Panc1 (cell line): ENCODE results near the gene NPHP4. TPM values are rescaled to one million over a fixed set of nuclear protein-coding genes. Genes with fewer than 3 reads are reported as not detected.

Source experiments
- ATAC-seq: fragments of 200-7000 bp; cut with Tn5 transposase; 2 replicates; pipeline ENCODE4 v1.9.1; 2020; ENCODE audit warnings: mild to moderate bottlenecking, moderate library complexity
- BruUV-seq: library from RNA; stranded (reverse); fragments of 400-500 nt; replicated peaks from 2 replicates; lab custom pipeline; 2021; lab: Mats Ljungman, UMichigan
- CTCF ChIA-PET: fragments of 300-600 bp; sonication (Branson Sonifier 250); formaldehyde crosslinking; loops from one replicate; lab custom pipeline; 2022; ENCODE audit warnings: antibody characterized with exemption; lab: Charles Lee
- POLR2A ChIA-PET: fragments of 300-600 bp; sonication (Branson Sonifier 250); formaldehyde crosslinking; loops from one replicate; lab custom pipeline; 2022; ENCODE audit warnings: antibody characterized with exemption; lab: Charles Lee
- DNase-seq: peaks from one replicate; pipeline ENCODE4 v3.0.0-alpha.2; 2010; ENCODE audit warnings: low read depth, low spot score
- H3K27ac ChIP-seq: 2 replicates; pipeline ENCODE4 v1.5.1; 2011; ENCODE audit warnings: mild to moderate bottlenecking, low read length, inconsistent platforms
- H3K27me3 ChIP-seq: fragments of 200-500 bp; sonication (Bioruptor generic); 2 replicates; pipeline ENCODE4 v1.6.0; 2014; ENCODE audit warnings: low read length, inconsistent platforms; ENCODE audit not compliant: control insufficient read depth, insufficient read depth
- H3K36me3 ChIP-seq: fragments of 200-500 bp; sonication (Bioruptor generic); 2 replicates; pipeline ENCODE4 v1.5.1; 2014; ENCODE audit warnings: inconsistent platforms, mild to moderate bottlenecking, low read length, moderate library complexity; ENCODE audit not compliant: control insufficient read depth, insufficient read depth
- H3K4me1 ChIP-seq: 2 replicates; pipeline ENCODE4 v1.5.1; 2011; ENCODE audit warnings: inconsistent platforms, mild to moderate bottlenecking, low read length, moderate library complexity; ENCODE audit not compliant: control insufficient read depth, insufficient read depth
- H3K4me3 ChIP-seq, 2 experiments: 2 replicates each; pipeline ENCODE4 v1.5.1; 2011 to 2012; ENCODE audit warnings: low read depth in 2 of 2, low read length in 2 of 2, mild to moderate bottlenecking in 2 of 2, inconsistent platforms in 1 of 2, moderate library complexity in 1 of 2
- H3K9me3 ChIP-seq: fragments of 200-500 bp; sonication (Bioruptor generic); 2 replicates; pipeline ENCODE4 v1.5.1; 2014; ENCODE audit warnings: low read depth, mild to moderate bottlenecking, inconsistent platforms, low read length, moderate library complexity; ENCODE audit not compliant: control insufficient read depth, insufficient read depth
- POLR2AphosphoS5 ChIP-seq: IDR thresholded peaks from 2 replicates; pipeline ENCODE4 v1.6.1; 2012; ENCODE audit warnings: mild to moderate bottlenecking, low read depth, low read length, moderate library complexity
- SIN3A ChIP-seq: IDR thresholded peaks from 2 replicates; pipeline ENCODE4 v1.6.1; 2012; ENCODE audit warnings: low read depth, mild to moderate bottlenecking, low read length, moderate library complexity, borderline replicate concordance; ENCODE audit not compliant: insufficient read depth
- TCF7L2 ChIP-seq: IDR thresholded peaks from 2 replicates; pipeline ENCODE4 v1.6.1; 2011; ENCODE audit warnings: mild to moderate bottlenecking, low read depth, low read length, inconsistent platforms
- in situ Hi-C: cut with HindIII; loops from 2 replicates; pipeline ENCODE4 v1.10.0; 2016; ENCODE audit warnings: low sequenced_read_pairs, low pct_unique_long_range_greater_than_20kb
- intact Hi-C: fragments of 100-400 bp; cut with micrococcal nuclease; formaldehyde crosslinking; loops from one replicate; pipeline ENCODE4 v1.10.0; 2022; ENCODE audit not compliant: unreplicated experiment
- total RNA-seq: library from RNA; stranded (reverse); gene quantifications from one replicate; pipeline ENCODE4 v1.2.1, GENCODE V29; 2021; ENCODE audit not compliant: unreplicated experiment
- TF ChIP-seq, protein P1 (sequence below): fragments of 450-650 bp; IDR thresholded peaks from 2 replicates; pipeline ENCODE4 v1.5.1; 2017; ENCODE audit warnings: mild to moderate bottlenecking
- TF ChIP-seq, protein P2 (sequence below), 2 experiments: IDR thresholded peaks; 2 replicates each; pipeline ENCODE4 v1.6.1; 2011 to 2012; ENCODE audit warnings: low read depth in 2 of 2, control low read depth in 1 of 2, low read length in 1 of 2, mild to moderate bottlenecking in 1 of 2, moderate library complexity in 1 of 2; ENCODE audit not compliant: insufficient read depth in 1 of 2

Gene NPHP4
- total RNA-seq, 1 experiment from 2014 or later, result 20.1 TPM

DNA sequence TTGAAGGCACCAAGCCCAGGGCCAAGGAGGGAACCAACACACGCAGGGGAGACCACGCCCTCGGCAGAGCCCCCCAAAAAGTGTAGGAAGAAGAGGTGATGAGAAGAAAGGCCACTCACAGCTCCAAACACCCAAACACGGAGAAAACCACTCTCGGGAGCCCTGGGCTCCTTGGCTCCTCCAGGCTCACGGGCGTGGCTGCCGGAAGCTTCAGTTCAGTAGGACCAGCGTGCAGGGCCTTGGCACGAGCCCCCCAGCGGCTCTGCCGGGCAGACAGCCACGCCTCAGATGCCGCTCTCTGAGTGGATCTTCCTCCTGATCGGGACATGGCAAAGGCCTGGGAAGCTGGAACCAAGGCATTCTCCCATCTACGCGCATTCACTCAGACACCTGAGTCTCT, 94.0 kb downstream of the NPHP4 start:
- ChIA-PET POLR2A (interaction anchor here (0.5 kb wide), 1 partner anchor 50 kb away, joined by 4 read pairs; no protein-coding TSS in a partner anchor), CTCF (interaction anchor here (0.6 kb wide), 1 partner anchor 386 kb away, joined by 8 read pairs; no protein-coding TSS in a partner anchor)
- no peak overlapping the region for H3K27ac ChIP-seq
- BruUV-seq, result no TSS peak
- TF ChIP-seq, protein P1, sequence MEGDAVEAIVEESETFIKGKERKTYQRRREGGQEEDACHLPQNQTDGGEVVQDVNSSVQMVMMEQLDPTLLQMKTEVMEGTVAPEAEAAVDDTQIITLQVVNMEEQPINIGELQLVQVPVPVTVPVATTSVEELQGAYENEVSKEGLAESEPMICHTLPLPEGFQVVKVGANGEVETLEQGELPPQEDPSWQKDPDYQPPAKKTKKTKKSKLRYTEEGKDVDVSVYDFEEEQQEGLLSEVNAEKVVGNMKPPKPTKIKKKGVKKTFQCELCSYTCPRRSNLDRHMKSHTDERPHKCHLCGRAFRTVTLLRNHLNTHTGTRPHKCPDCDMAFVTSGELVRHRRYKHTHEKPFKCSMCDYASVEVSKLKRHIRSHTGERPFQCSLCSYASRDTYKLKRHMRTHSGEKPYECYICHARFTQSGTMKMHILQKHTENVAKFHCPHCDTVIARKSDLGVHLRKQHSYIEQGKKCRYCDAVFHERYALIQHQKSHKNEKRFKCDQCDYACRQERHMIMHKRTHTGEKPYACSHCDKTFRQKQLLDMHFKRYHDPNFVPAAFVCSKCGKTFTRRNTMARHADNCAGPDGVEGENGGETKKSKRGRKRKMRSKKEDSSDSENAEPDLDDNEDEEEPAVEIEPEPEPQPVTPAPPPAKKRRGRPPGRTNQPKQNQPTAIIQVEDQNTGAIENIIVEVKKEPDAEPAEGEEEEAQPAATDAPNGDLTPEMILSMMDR, result no peak
- TF ChIP-seq TCF7L2, result no peak
- TF ChIP-seq, protein P2, sequence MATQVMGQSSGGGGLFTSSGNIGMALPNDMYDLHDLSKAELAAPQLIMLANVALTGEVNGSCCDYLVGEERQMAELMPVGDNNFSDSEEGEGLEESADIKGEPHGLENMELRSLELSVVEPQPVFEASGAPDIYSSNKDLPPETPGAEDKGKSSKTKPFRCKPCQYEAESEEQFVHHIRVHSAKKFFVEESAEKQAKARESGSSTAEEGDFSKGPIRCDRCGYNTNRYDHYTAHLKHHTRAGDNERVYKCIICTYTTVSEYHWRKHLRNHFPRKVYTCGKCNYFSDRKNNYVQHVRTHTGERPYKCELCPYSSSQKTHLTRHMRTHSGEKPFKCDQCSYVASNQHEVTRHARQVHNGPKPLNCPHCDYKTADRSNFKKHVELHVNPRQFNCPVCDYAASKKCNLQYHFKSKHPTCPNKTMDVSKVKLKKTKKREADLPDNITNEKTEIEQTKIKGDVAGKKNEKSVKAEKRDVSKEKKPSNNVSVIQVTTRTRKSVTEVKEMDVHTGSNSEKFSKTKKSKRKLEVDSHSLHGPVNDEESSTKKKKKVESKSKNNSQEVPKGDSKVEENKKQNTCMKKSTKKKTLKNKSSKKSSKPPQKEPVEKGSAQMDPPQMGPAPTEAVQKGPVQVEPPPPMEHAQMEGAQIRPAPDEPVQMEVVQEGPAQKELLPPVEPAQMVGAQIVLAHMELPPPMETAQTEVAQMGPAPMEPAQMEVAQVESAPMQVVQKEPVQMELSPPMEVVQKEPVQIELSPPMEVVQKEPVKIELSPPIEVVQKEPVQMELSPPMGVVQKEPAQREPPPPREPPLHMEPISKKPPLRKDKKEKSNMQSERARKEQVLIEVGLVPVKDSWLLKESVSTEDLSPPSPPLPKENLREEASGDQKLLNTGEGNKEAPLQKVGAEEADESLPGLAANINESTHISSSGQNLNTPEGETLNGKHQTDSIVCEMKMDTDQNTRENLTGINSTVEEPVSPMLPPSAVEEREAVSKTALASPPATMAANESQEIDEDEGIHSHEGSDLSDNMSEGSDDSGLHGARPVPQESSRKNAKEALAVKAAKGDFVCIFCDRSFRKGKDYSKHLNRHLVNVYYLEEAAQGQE (IDR thresholded peaks at IDR 0.05; ENCODE audit: insufficient read depth in 1 of 2, low read depth in 2 of 2, low read length in 1 of 2), result no peak
- no peak for TF ChIP-seq SIN3A
- TF ChIP-seq POLR2AphosphoS5, result no peak
- ATAC-seq (no peak), DNase-seq (no peak)
- in situ Hi-C loops (no loop called here), intact Hi-C loops (no loop called here)
- H3K4me3 ChIP-seq, result no peak overlapping the region
- H3K9me3 ChIP-seq, result no peaks in the 10 kb centered on the region
- no peaks in the 10 kb centered on the region for H3K4me1 ChIP-seq
- H3K27me3 ChIP-seq, result no peaks in the 10 kb centered on the region
- no peaks in the 10 kb centered on the region for H3K36me3 ChIP-seq

DNA sequence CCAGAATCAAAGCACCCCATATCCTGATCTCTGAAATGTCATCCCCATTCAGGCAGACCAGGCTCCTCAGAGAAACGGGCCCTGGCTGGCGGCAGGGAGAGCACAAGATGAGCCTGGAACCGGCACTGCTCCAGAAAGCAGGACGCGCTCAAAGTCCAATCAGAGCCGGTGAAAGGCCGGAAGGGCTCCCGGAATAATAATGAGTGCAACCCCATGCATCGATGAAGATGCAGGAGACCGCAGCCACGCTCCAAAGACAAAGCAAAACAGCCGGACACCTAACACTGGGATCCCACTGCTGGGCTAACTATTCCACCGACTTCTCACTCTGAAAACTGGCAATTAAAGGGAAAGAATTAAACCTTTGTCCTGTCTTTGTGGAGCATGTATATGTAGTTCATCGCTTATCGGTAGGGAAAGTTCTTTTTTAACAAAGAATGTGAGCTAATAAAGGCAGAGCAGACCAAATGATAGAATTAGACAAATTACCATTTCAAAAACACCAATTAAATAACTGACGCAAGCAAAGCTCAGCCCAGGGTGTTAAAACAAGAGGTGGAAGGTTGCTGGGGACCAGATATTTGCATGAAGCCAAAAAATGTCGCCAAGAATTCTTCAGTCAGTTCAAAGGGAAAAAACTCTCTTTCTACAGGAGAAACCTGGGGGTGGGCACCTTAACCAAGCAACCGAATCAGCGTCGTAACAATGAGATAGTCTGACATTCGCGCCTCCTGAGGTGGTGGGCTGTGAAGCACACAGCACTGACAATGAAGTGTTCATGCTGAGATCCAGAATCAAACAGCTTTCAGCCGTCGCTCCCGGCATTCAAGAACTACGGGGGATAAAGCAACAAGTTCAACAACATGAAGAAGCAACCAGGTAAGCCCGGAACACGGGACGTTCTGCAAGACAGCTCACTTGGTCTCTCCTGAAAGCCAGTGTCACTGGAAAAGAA, 95.2 kb downstream of the NPHP4 start:
- Histone ChIP-seq H3K4me3 (no peak overlapping the region), H3K27ac (no peak overlapping the region), H3K36me3 (no peaks in the 10 kb centered on the region), H3K4me1 (no peaks in the 10 kb centered on the region), H3K27me3 (no peaks in the 10 kb centered on the region), H3K9me3 (no peaks in the 10 kb centered on the region)
- ChIA-PET CTCF (interaction anchor here (0.6 kb wide), 1 partner anchor 155 kb away, joined by 4 read pairs; no protein-coding TSS in a partner anchor), POLR2A (no interaction called here)
- no TSS peak for BruUV-seq
- TF ChIP-seq SIN3A (no peak), POLR2AphosphoS5 (no peak), TCF7L2 (no peak)
- TF ChIP-seq, protein P1, result no peak
- TF ChIP-seq, protein P2 (IDR thresholded peaks at IDR 0.05; ENCODE audit: insufficient read depth in 1 of 2, low read depth in 2 of 2, low read length in 1 of 2), result no peak
- DNase-seq (no peak), ATAC-seq (no peak)
- intact Hi-C loops, result no loop called here
- in situ Hi-C loops, result no loop called here
